HG02623 (cell line): ENCODE results near the gene CCHCR1.
A peak's percentile ranks its signal among the peaks of the same experiment; 100 is the strongest.
"Not testable (repeated sequence)": the region's sequence is repeated elsewhere in the genome, so short reads cannot be mapped to it uniquely, and the experiment has no call there.

Source experiments
- ATAC-seq: cut with Tn5 transposase; IDR thresholded peaks from one replicate; pipeline ENCODE4 v1.9.1; 2021; ENCODE audit warnings: moderate library complexity; ENCODE audit not compliant: unreplicated experiment

CCHCR1 gene

GRCh38 chr6:31157513-31158139, at the start of gene CCHCR1:
Gene CCHCR1 (minus strand): TSS chr6:31157802. CDS start chr6:31157600, 202 bp downstream.
- no peak for ATAC-seq

GRCh38 chr6:31205638-31206037, 48.0 kb upstream of the CCHCR1 start:
- ATAC-seq: no peak

GRCh38 chr6:31204751-31205145, 47.1 kb upstream of the CCHCR1 start:
- ATAC-seq: no peak

GRCh38 chr6:31203345-31203979, 45.9 kb upstream of the CCHCR1 start:
- ATAC-seq: peak; percentile 45

GRCh38 chr6:31202259-31203166, 44.9 kb upstream of the CCHCR1 start:
- ATAC-seq: no peak

- not testable (repeated sequence) for ATAC-seq
These were observed 41.5 kb upstream of the CCHCR1 start for GRCh38 chr6:31199105-31199452.

- ATAC-seq: peak; percentile 65
These were observed 40.1 kb upstream of the CCHCR1 start for GRCh38 chr6:31197559-31198305.

GRCh38 chr6:31196251-31197022, 38.8 kb upstream of the CCHCR1 start:
- not testable (repeated sequence) for ATAC-seq

- not testable (repeated sequence) for ATAC-seq
These were observed 37.8 kb upstream of the CCHCR1 start for GRCh38 chr6:31195308-31195979.

GRCh38 chr6:31194061-31194834, 36.6 kb upstream of the CCHCR1 start:
- no peak for ATAC-seq

- no peak for ATAC-seq
These were observed 35.6 kb upstream of the CCHCR1 start for GRCh38 chr6:31193206-31193605.

- ATAC-seq: not testable (repeated sequence)
These were observed 35.0 kb upstream of the CCHCR1 start for GRCh38 chr6:31192431-31193105.

- no peak for ATAC-seq
These were observed 32.9 kb upstream of the CCHCR1 start for GRCh38 chr6:31190488-31190887.

- not testable (repeated sequence) for ATAC-seq
These were observed 31.6 kb upstream of the CCHCR1 start for GRCh38 chr6:31189223-31189622.

- ATAC-seq: no peak
These were observed 30.2 kb upstream of the CCHCR1 start for GRCh38 chr6:31187780-31188194.

- ATAC-seq: no peak
These were observed 28.6 kb upstream of the CCHCR1 start for GRCh38 chr6:31186052-31186734.

GRCh38 chr6:31185695-31186051, 28.1 kb upstream of the CCHCR1 start:
- ATAC-seq: not testable (repeated sequence)

GRCh38 chr6:31183859-31184258, 26.3 kb upstream of the CCHCR1 start:
- not testable (repeated sequence) for ATAC-seq
